NCI-H526 treated with DMSO at 0.1 percent for 48 hours (cell line): ENCODE data around the gene WDR64.
A peak's percentile ranks its signal among the peaks of the same experiment; 100 is the strongest.
"Not testable (repeated sequence)": the region's sequence is repeated elsewhere in the genome, so short reads cannot be mapped to it uniquely, and the experiment has no call there.

Experiments
- DNase-seq: peaks from one replicate; lab custom pipeline; 2025; lab: John Stamatoyannopoulos, UW

The WDR64 gene

DNA sequence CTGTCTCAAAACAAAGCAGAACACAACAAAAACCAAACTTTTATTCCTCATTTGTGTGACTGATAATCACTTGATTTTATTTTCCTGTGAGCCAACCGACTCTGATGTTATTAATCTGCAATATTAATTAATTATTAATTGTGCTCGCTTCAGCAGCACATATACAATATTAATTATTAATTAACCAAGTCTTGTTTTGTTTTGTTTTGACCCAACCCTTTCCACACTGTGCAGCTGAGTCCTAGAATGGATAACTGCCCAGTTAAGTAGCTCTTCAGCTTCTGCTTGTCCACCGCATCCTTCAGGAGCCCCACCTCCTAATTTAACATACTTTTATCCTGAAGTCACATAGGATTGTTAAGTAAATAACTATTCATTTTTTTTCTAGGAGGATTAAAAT, 148.6 kb downstream of the WDR64 start:
- no peak for DNase-seq

DNA sequence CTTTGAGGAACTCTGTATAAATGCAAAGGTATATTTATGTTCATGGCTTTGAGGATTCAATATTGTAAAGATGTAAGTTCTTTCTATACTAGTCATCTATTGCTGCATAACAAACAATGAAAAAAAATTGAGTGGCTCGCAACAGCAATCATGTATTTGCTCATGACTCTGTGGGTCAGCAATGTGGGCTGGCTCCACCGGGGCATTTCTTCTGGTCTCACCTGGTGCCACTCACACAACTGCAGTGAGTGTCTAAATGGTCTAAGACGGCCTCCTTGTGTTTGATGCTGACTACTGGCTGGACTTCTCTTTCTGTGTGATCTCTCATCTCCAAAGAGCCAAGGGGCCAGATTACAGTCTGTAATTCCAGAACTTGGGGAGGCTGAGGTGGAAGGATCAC, 150.8 kb downstream of the WDR64 start:
- DNase-seq = no peak

DNA sequence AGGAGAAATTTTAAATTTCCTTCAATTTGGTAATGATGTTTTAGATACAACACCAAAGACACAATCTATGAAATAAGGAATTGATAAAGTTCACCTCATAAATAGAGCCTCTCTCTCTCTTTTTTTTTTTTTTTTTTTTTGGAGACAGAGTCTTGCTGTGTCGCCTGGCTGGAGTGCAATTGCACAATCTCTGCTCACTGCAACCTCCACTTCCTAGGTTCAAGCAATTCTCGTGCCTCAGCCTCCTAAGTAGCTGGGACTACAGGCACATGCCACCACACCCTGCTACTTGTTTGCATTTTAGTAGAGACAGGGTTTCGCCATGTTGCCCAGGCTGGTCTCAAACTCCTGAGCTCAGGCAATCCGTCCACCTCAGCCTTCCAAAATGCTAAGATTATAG, 152.6 kb downstream of the WDR64 start:
- DNase-seq = not testable (repeated sequence)

DNA sequence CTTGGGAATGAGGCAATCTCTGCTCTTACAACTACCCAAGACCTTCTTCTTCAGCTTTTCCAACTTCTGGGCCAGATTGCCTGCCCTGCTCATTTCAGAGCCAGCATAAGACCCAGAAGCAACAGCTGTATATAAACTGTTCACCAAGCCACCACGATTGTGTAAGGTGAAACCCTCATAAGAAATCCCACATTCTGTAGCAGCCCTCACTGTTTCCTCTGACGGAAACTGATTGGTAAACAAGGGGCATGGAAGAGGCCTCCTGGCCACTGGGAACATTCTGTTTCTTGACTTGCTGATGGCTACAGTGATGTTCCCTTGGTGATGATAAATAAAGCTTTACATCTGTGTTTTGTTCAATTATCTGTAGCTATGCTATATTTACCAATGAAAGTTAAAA, 156.2 kb downstream of the WDR64 start:
- no peak for DNase-seq

DNA sequence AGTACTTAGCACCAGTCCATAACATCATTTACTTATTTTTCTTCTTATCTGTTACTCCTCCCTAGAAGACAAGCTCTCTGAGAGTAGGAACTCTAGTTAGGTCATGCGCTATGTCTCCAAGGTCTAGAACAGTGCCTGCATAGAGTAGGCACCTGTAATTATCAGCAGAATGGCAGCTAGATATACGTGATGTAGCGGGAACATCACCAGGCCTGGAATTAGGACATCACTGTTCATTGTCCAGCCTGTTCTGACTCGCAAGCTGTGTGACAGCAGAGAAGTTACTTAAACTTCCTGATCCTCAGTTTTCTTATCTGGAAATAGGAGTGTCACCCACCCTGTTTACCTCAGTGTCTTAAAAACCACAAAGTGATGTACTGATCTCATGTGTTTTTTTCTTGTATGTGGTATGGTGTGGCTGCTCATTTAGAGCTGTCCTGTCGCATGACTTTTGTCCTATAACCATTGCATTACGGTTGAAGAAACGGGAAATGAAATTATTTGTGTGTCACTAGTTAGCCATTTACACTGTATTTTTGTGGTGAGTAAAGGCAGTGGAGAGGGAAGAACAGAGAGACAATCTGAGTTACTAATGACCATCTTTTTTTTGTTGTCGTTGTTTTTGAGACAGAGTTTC, 158.8 kb downstream of the WDR64 start:
- DNase-seq = no peak

DNA sequence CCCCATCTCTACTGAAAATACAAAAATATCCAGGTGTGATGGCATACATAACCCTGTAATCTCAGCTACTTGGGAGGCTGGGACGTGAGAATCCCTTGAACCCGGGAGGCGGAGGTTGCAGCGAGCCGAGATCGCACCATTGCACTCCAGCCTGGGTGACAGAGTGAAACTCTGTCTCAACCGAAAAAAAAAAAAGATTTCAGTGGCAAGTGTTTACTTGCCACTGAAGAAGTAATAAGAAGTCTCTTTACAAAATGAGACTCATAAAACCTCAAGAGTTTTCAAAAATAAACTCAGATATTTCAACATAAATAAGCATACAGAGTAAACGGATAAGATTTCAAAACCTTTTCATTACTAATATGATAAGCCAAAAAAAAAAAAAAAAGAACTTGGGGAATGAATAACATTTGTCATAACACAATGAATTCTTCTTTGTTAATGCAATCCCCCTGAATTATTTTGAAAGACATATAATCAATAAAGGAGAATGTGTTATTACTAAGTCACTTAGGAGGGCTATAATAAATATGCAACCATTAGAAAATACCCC, 161.8 kb downstream of the WDR64 start:
- DNase-seq = no peak

DNA sequence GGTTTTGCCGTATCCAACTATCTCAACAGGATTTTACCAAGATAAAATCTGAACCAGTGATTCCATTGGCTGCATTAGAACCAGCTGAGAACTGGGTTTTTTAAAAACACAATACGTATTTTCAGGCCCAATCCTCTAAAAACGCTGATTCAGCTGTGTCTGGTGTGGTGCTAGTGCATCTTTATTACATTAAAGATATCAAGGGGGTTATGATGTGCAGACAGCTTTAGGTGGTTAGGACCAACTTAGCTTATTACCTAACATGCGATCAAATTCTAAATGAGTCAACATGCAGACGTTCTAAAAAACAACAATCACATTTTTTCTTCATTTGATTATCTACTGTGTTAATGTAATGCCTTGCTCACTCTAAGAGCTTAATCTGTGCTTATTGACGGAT, 163.9 kb downstream of the WDR64 start:
- no peak for DNase-seq

DNA sequence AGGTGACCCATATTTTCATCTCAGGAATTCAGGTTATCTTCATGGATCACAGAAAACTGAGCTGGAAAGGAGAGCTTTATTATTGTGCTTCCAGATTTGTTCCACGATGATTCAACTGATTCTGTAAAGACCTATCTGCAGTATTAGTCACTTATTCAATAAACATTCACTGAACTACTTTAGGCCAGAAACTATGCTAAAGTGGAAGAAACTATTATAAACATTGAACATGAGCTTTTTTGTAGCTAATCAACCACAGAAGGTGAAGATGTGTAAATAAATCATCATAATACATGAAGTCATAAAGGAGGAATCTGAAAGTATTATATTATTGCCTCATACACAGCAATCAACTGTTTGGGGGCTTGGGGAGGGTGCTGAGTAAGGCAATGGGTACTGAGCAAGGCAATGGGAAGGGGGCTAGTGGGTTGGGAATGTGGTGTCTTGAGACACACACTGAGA, 165.3 kb downstream of the WDR64 start:
- no peak for DNase-seq

DNA sequence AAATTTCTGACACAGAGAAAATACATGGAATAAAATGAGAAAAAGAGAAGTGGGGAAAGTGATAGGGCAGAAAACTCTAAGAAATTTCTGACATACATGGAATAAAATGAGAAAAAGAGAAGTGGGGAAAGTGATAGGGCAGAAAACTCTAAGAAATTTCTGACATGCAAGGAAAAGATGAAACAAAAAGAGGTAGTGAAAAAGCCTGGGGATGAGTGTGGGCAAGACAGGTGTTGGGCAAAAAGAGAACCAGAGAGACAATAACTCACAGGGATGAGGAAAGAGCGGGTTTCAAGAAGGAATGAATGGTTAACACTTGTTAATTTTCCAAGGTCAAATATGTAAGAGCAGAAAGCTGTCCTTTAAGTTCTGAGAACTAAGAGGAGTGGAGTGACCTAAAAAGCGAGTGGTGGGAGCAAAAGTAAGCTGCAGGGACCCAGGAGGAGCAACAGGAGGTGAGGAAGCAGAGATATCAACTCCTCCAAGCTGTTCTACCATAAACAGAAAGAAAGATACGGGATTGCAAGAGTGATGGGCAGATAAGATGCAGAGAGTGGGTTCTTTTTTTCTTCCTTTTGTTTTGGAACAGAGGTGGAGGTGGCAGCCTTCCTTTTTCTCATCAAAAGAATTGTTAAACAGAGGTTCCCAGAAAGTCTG, 166.0 kb downstream of the WDR64 start:
- DNase-seq = no peak

DNA sequence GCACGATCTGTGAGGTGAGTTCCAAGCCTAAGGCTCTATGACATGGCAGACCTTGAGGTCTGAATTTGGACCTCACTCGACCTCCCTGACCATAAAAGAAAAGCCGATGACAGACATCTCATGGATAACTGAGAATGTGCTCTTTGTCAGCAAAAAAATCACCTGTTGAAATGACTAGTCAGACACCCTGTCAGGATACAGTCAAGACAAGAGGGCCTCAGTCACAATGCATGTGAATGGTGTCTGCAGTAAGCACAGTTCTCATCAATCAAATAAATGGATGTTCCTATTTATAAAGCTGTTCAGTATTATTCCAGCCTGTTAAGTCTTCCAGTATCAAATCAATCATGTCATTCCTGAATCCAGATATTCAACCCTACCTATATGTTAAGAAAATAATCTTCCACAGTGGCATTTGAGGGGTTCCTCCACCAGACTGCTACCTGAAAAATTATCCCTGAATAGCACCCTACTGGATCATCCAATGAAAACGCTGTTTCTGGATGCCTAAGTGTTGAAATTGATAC, 167.3 kb downstream of the WDR64 start:
- no peak for DNase-seq

DNA sequence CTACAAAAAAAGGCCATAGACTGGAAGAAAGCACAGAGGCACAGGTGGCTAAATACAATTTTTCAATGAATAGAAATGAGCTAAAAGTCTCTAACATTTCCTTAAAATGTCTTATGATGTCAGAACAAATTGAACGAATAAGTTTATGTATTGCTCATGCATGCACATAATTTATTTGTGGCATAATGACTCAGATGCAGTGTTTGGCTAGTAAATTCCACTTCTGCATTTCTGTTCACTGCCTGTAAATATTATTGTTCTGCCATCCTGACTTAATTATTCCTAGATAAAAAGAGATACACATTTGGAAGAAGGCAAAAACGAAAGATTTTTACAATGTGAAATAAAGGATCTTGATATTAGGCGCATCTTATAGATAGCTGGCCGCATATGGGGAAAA, 169.3 kb downstream of the WDR64 start:
- DNase-seq = no peak

DNA sequence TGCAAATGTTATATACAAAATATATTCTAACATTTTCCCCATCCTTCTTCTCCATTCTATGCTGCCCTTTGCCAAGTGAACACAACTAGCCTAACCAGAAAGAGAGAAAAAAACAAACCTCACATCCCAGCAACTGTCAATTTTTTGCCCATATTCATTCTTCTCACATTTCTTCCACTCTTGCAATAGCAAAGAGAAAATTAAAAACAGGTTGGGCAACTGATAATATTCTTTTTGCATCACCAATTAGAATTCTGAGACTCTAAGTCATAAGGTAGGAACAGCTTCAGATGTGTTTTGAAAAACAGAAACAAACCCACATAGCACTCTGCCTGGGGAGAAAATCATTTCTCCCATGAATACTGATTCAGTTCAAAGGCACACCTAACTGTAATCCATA, 170.8 kb downstream of the WDR64 start:
- no peak for DNase-seq

DNA sequence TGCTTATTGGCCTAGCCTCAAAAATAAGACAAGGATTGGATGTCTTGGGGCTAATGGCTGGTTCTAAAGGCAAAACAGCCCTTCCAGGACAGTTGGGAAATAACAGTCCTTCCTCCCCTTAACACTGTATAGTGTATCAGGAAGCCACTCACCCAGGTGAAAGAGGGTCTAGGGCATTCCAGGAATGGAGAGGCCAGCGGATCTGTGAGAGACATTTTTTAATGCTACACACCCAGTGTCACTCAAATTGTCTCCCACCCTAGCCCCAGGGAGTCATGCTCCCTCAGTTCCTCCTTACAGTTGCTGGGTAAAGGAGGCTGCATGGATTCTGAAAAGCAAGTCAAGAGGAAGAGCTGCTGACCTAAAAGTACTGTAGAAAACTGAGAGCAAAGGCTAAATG, 171.8 kb downstream of the WDR64 start:
- DNase-seq = no peak

DNA sequence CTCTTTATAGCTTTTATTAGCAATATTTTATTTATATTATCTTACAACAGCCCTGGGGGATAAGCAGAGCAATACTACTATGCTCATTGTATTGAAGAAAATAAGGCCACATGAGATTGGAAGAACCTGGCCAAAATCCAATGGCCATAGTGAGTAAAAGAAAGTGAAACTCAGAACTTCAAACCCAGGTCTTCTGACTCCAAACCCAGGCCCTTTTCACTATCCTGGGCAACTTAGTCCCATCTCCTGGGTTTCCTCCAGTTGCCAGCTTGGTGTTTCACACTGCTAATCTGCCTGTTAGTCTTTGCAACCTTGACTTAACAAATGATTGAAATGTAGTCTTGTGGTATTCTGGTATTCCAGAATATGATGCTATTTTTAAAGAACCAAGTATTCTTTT, 173.5 kb downstream of the WDR64 start:
- DNase-seq = no peak

DNA sequence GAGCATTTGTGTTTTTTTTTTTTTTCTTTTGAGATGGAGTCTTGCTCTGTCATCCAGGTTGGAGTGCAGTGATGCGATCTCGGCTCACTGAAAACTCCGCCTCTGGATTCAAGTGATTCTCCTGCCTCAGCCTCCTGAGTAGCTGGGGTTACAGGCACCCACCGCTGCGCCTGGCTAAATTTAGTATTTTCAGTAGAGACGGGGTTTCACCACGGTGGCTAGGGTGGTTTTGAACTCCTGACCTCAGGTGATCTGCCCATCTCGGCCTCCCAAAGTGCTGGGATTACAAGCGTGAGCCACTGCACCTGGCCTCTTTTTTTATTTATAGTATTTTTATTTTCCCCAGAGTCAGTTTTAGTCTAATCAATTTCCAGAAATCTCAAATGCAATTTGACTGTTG, 174.5 kb downstream of the WDR64 start:
- DNase-seq = not testable (repeated sequence)

DNA sequence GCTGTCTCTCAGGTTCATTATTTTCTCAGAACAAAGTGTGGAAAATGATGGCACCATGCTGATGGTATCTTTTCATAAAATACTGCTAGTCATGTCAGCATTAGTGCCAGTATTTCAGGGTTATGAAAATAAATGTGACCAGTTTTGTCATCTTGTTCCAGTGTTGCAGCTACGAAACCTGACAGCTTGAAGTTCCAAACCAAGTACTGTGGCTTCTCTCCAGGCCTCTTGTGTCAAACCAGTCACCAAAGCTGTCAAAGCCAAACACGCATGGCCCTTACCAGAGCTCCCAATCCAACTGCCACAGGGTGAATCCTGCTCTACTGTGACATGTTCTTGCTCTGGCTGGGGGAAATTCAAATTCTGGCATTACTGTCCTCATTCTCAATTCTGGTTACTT, 175.2 kb downstream of the WDR64 start:
- no peak for DNase-seq

DNA sequence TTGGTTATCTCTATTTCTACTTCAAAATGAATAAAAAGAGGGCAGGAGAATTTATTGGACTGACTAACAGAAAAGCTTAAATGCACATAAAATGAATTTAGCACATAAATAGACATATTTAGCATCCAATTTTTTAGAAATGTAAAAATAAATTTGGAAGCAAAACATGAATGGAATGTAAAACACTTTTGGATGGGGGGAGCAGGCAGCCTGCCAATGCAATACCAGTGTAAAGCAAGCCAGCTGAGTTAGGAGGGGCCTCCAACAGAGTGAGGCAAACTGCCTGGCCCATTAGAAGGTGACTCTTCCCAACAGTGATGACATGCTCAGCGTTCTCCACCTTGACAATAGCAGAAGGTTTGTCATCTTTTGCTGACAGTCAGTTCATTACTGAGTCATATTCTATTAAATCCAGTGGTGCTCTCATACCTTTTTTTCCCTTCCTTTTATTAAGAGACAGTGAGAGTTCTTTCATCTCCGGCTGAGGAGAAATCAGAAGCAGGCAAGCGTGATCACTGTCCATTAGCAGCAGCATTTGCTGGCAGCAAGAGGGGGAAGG, 176.5 kb downstream of the WDR64 start:
- no peak for DNase-seq

DNA sequence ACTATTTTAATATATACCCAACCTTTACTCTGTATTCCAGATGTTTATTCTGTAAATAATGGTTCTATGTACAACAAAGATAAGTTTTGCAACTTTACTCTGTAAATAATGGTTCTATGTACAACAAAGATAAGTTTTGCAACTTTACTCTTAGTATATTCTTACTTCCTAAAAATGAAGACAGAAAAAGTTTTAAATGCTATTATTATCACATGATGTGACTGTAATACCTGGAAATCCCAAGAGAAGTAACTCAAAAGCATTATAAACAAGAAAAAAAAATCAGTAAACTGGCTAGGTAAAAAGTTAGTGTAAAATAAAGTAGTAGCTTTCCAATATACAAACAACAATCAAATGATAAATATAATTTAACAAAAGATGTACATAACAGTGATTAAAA, 177.4 kb downstream of the WDR64 start:
- no peak for DNase-seq

DNA sequence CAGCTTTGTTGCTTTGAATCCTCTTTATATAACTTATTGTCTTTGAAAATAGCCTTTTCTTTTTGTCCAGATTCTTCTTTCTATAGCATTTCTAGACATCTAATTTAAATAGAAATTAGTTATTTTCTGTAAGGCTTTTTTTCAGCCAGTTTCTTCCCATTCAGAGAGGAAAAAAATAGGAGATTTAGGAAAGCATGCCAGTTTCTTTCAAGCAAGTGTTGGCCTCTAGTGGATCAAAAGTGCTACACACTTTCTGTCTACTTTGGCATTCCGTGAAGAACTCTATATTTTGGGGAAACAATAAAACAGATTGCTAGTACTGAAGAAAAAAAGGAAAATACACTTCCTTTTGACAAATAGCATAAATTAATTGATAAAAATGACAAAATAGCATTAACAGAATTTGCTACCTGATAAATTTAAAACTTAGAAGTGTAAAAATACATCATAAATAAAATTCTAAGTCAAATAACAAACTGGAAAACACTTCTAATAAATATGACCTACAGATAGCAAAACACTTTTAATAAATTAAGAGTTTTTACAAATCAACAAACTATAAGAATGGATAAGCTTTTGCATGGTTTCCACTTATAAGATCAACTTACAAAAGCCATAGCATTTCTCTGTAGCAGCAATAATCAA, 182.8 kb downstream of the WDR64 start:
- peak; percentile 9 for DNase-seq

DNA sequence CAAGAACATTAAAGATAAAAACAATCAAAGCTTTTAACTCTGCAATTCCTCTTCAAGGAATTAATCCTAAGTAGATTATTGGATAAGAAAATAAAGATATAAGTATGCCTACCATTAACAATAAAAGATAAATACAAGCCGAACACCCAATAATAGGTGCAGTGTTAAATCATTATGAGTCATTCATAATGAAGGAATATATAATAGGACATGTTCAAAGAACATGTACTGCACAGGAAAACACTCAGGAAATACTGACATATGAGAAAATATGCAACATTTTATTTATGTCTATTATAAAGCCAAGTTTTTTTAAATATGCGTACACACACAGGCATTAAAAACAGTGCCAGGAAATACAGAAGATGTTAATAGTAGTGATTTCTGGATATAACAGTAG, 184.9 kb downstream of the WDR64 start:
- DNase-seq = no peak

DNA sequence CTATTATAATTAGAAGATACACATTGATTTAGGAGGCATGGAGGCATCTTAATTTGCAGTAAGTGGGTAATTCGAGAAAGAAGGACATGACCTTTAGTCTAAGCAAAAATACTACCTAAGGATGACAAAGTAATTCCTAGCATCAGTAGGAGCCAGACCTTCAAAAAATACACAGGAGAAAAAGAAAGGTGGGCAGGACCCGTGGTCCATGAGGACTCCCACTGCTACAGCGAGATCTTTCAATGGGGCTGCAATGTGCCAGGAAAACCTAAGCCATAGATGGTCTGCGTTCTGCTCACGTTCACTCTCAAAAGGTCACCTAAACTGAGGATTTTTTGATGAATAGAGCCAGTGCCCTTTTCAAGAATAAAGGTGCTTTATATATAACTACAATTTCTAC, 185.3 kb downstream of the WDR64 start:
- DNase-seq = no peak

DNA sequence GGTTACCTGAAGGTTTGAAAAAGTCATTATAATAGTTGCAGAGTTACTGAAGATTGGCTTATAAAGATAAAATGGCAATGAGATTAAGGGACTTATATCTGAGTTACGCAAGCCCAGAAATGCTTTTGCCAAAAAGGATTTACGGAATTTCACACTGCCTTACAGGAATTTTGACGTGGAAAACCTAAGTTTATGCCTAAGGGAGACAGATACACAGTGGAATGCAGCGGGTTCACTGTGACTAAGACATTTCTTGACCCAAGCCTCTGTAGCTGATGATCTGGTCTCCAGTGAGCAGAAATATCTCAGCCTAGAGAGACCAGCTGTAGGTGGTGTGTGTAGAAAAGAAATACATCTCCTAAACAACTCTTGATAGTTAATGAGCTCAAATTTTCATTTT, 185.8 kb downstream of the WDR64 start:
- no peak for DNase-seq

DNA sequence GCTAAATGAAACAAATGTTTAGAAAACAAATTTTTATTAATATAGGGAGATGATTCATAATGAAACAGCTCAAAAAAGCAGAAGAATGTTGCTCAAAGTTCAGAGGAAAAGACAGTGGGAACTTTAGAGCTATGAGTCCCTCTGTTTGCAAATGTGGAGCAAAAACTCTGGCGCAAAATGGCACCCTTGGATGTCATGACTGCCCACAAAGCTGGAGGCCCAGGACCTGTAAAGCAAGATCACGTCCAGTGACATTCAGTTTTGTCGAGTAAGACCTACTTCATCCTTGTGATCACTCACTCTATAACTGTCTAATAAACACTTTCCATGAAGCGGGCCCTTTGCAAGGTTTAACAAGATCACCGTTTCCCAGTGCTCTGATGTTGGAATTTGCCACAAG, 186.8 kb downstream of the WDR64 start:
- no peak for DNase-seq
